GM19463 (cell line): ENCODE measurements around the gene ZNF407.

Experiments
- ATAC-seq: cut with Tn5 transposase; IDR thresholded peaks from one replicate; pipeline ENCODE4 v1.9.1; 2021; ENCODE audit warnings: mild to moderate bottlenecking, moderate library complexity; ENCODE audit not compliant: unreplicated experiment

ZNF407 gene

DNA sequence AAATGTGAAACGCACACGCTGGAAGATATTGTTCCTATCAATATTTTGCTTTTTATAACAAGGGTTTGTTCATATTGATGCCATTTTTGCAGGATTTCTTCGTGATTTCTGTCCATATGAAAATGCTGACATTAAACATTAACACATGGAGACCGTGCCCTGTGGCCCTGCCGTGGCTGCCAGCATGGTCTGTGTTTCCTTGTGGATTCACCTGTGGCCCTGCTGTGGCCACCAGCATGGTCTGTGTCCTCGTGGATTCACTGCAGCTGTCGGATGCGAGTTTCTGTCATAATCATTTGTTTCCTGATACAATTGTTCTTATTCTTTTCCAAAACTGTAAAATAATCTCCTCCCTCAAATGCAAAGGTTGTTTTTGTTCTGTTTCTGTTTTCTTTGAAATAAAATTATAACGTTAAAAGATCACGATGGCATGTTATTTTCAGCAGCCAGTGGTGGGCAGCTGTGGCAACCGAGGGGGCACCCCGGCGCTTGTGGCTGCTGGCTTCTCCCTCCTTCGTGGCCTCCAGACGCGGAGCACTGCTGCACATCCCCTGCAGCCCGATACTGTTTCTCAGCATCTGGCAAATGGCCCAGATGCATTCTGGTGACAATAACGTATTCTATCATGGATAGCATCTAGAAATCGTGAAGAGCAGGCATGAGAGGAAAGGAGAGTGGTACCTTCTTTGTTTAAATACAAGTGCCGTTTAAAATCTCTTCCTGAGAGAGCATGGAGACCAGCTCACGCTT lies 467.8 kb downstream of the ZNF407 start:
- ATAC-seq: no peak

GRCh38 chr18:75066021-75066880 lies 468.6 kb downstream of the ZNF407 start:
- ATAC-seq: no peak

DNA sequence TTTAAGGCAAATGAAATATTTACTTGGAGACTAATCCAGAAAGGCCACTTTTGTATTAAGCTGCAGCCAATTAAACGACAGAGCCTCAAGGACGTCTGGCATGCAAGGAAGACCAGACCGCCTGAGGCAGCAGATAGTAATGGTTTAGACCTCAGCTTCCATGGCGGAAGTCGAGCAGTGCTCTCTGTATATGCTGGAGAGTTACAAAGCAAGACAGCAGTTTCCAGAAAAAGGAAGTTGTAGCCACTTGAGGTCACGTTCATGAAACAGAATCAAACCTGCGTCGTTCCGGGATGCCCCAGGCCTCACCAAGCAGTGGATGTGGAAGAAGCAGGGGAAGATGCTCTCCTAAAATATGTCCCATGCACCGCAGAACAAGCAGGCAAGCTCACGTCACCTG lies 469.3 kb downstream of the ZNF407 start:
- ATAC-seq: no peak

- ATAC-seq: no peak
Measured at GRCh38 chr18:75067996-75068645, 470.5 kb downstream of the ZNF407 start.

GRCh38 chr18:75068682-75069435 lies 471.2 kb downstream of the ZNF407 start:
- ATAC-seq: no peak

GRCh38 chr18:75070235-75070624 lies 472.6 kb downstream of the ZNF407 start:
- no peak for ATAC-seq

- peak; percentile 83 for ATAC-seq
Measured at GRCh38 chr18:75070625-75071483, 473.2 kb downstream of the ZNF407 start.

- no peak for ATAC-seq
Measured at GRCh38 chr18:75071484-75071785, 473.8 kb downstream of the ZNF407 start.

- no peak for ATAC-seq
Measured at GRCh38 chr18:75071866-75072671, 474.4 kb downstream of the ZNF407 start.

- no peak for ATAC-seq
Measured at GRCh38 chr18:75072672-75073371, 475.2 kb downstream of the ZNF407 start.

DNA sequence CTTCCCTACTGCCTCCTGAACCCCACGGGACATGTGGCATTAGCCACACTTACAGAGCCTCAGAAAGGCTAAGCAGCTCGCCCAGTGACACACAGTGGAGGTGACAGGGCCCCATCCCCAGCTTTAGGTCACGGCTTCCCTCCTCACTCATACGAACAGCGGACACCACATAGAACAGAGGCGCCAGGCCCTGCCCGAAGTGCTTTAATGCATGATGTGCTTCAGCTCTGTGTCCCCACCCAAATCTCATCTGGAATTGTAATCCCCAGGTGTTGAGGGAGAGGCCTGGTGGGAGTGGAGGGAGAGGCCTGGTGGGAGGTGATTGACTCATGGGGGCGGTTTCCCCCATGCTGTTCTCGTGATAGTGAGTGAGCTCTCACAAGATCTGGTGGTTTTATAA lies 476.0 kb downstream of the ZNF407 start:
- no peak for ATAC-seq

- no peak for ATAC-seq
Measured at GRCh38 chr18:75074196-75075015, 476.7 kb downstream of the ZNF407 start.

GRCh38 chr18:75075016-75075305 lies 477.3 kb downstream of the ZNF407 start:
- no peak for ATAC-seq

GRCh38 chr18:75075429-75075841 lies 477.8 kb downstream of the ZNF407 start:
- no peak for ATAC-seq

DNA sequence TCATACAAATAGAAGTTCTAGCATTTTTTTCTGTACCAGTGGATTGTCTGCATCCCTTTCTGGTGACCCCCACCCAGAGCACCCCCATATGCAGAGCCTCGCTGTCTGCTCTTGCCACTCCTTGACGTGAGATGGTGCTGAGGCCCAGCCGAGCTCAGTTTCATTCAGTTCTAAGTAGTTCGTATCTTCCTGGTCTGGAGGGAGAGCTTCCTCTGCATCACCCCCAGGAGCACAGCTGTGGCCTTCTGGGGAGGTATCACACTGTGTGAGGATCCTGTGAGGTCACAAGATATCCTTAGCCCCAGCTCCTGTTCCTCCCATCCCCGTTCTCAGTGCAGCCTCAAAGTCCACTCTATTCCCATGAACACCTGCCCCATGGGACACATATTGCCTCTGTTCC lies 478.6 kb downstream of the ZNF407 start:
- ATAC-seq: no peak

DNA sequence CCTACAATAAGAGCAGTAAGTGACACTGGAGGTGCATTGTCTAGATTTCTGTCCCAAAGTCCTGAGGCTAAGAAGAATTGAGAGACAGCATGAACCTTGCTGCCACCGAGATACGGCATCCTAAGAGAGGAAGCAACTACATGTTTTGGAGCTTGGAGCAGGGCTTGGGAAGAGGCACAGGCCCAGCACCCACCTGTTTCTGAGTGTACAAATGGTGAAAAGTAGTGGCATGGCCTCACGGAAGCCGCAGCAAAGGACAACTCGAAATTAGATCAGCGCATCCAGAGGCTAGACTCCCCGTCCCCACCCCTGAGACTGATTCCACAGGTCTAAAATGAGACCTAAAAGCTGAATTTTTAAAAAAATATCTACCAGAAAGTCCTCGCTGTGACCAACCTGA lies 483.8 kb downstream of the ZNF407 start:
- no peak for ATAC-seq

DNA sequence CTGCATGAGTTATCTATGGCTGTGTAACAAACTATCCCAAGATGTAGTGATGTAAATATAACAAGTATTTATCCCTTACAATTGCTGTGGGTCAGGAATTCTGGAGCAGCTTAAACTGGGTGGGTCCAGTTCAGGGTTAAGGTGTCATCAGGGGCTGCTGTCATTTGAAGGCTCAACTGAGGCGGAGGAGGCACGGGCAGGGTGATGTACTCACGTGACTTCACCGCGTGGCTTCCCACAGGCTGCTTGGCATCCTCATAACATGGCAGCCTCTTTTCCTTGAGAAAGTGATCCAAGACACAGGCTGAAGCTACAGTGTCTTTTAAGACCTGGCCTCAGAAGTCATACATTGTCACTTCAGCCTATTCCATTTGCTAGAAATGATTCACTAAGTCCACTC lies 485.5 kb downstream of the ZNF407 start:
- ATAC-seq: no peak

- ATAC-seq: no peak
Measured at GRCh38 chr18:75083761-75084160, 486.1 kb downstream of the ZNF407 start.
